Choroid plexus epithelial cell (primary cell): Measurements from ENCODE around the gene FLNC.

Experiments
- DNase-seq: peaks from one replicate; pipeline ENCODE4 v3.0.0-alpha.2; 2010; ENCODE audit warnings: low read depth
- H3K4me3 ChIP-seq: 2 replicates; pipeline ENCODE4 v1.5.1; 2011; ENCODE audit warnings: low read depth, mild to moderate bottlenecking, control low read depth, low read length, moderate library complexity
- CTCF ChIP-seq: conservative IDR thresholded peaks from 2 replicates; pipeline ENCODE4 v1.5.1; 2011; ENCODE audit warnings: low read depth, mild to moderate bottlenecking, control low read depth, inconsistent platforms, low read length, moderate library complexity

Gene FLNC

GRCh38 chr7:128801667-128802418 is 28.4 kb upstream of the FLNC start:
- no peak for DNase-seq
- no peak for TF ChIP-seq CTCF
- no peak overlapping the region for H3K4me3 ChIP-seq

DNA sequence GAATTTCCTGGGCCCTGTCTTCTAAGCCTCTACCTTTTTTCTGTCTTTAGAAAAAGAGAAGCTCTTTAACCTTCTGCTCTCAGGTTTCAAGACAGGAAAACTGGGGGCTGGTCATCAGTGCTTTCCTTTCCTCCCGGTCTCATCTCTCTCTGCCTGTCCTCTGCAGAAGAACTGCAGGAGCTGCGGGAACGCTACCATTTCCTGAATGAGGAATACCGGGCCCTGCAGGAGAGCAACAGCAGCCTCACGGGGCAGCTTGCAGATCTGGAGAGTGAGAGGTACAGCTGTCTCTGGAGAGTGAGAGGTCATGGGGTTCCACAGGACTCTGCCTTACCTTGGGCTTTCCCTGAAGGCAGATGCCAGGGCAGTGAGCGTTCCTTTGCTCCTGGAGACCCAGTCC is 25.7 kb upstream of the FLNC start:
- no peak for TF ChIP-seq CTCF
- H3K4me3 ChIP-seq, result no peak overlapping the region
- DNase-seq, result no peak

DNA sequence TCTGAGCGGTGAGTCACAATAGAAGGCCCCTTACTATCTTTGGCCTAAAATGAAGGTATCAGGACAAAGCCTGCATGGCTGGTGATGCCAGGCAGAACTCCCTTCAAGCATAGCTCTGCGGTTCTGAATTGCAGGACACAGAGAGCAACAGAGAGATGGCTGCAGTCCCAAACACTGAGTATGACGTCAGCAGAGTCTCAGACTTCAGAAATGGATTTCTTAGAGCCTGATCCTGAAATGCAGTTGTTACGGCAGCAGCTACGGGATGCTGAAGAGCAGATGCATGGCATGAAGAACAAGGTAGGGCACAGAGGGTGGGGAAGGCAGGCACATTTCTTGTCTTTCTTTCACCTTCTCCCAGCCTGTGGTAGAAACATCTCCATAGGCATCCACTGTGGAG is 25.0 kb upstream of the FLNC start:
- no peak for TF ChIP-seq CTCF
- H3K4me3 ChIP-seq, result no peak overlapping the region
- no peak for DNase-seq

DNA sequence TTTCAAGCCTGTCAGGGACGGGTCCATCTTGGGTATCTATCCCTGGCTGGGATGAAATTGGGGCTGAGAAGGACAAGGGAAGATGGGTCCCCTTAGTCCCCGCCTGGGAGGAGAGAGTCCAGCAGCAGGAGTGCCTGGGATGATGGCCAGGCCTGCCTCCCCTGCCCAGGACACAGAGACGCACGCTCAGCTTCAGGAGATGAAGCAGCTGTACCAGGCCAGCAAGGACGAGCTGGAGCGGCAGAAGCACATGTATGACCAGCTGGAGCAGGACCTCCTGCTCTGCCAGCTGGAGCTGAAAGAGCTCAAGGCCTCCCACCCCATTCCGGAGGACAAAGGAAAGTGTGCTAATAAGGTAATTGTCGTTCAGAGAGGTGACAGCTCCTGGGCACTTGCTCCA is 23.0 kb upstream of the FLNC start:
- no peak for DNase-seq
- no peak overlapping the region for H3K4me3 ChIP-seq
- no peak for TF ChIP-seq CTCF

DNA sequence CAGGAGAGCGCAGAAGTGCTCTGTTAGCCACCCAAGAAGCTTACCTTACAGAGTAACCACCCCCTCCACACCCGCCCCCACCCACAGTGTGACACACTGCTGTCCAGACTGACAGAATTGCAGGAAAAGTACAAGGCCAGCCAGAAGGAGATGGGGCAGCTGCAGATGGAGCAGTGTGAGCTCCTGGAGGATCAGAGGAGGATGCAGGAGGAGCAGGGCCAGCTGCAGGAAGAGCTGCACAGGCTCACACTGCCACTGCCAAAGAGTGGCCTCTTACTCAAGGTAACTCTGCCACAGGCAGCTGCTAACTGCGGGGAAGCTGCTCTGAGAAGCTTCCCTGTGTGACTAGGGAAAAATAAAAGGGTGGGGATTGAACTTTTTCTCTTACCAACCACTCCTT is 20.8 kb upstream of the FLNC start:
- no peak for DNase-seq
- TF ChIP-seq CTCF, result no peak
- no peak overlapping the region for H3K4me3 ChIP-seq

DNA sequence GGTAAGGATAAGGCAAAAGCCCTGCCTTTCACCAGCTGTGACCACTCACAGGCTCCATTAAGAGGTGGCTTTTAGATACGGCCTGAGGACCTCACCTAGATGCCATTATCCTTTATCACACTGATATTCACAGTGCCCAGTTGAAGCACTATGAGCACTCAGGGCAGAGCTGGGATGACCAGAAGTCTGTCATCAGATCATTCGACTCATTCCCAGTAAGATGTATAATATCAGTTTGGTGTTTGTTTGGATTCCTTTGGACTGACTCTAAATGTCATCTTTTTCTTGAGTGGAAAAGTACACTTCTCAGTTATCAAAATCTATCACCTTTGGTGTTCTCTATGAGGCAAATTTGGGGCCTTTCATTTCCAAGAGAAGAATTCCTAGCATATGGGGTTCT is 19.7 kb upstream of the FLNC start:
- DNase-seq, result no peak

More for the DNA sequence above, 19.7 kb upstream of the FLNC start:
- no peak for TF ChIP-seq CTCF
- no peak overlapping the region for H3K4me3 ChIP-seq
